BLaER1 treated with 17β-estradiol and CSF1 and Interleukin-3, amounts not matched to agents 10 nM and 100 nM (cell line): Measurements from ENCODE around the gene DNAI7.
A peak's percentile ranks its signal among the peaks of the same experiment; 100 is the strongest.

Experiments used
- H3K27ac ChIP-seq, 11 experiments: shearing (Covaris generic); formaldehyde crosslinking; 2 replicates each; pipeline ENCODE4 v1.8.1; 2022
- H3K27me3 ChIP-seq, 11 experiments: shearing (Covaris generic); formaldehyde crosslinking; 2 replicates each; pipeline ENCODE4 v1.8.1; 2022
- H3K36me3 ChIP-seq, 11 experiments: shearing (Covaris generic); formaldehyde crosslinking; 2 replicates each; pipeline ENCODE4 v1.8.1; 2022
- H3K4me1 ChIP-seq, 10 experiments: shearing (Covaris generic); formaldehyde crosslinking; 2 replicates each; pipeline ENCODE4 v1.8.1; 2022
- H3K4me2 ChIP-seq, 11 experiments: shearing (Covaris generic); formaldehyde crosslinking; 2 replicates each; pipeline ENCODE4 v1.8.1; 2022
- H3K4me3 ChIP-seq, 10 experiments: shearing (Covaris generic); formaldehyde crosslinking; 2 replicates each; pipeline ENCODE4 v1.8.1; 2022
- H3K9ac ChIP-seq, 11 experiments: shearing (Covaris generic); formaldehyde crosslinking; 2 replicates each; pipeline ENCODE4 v1.8.1; 2022
- H3K9me3 ChIP-seq, 11 experiments: shearing (Covaris generic); formaldehyde crosslinking; replicated peaks in 1 of 11; 2 replicates each; pipeline ENCODE4 v1.8.1; 2022
- H4K20me1 ChIP-seq, 11 experiments: shearing (Covaris generic); formaldehyde crosslinking; 2 replicates each; pipeline ENCODE4 v1.8.1; 2022
- Cebpa-rat ChIP-seq, 11 experiments: shearing (Covaris generic); IDR thresholded peaks; 2 replicates each; pipeline ENCODE4 v1.8.1; 2022

The DNAI7 gene

GRCh38 chr12:25195056-25195971 lies at the start of gene DNAI7, which contains the start of gene ETFRF1:
Gene DNAI7, minus strand, starts transcription at chr12:25195160. Its CDS starts 82 bp downstream, at chr12:25195078.
Gene ETFRF1, plus strand, starts transcription at chr12:25195237. Its CDS starts 8,720 bp downstream, at chr12:25203957.
- H3K36me3 ChIP-seq: peaks cover 0 to 9% (median 3%) of the 10 kb centered on the region in 11 experiments; a peak in 4 of 22 replicates
- peak within 1 kb of the TSS; percentile 80 to 90 (median 84) for H3K27ac ChIP-seq
- peaks cover 21 to 34% (median 31%) of the 10 kb centered on the region in 10 experiments for H3K4me1 ChIP-seq
- H3K4me2 ChIP-seq: peak within 1 kb of the TSS; percentile 77 to 97 (median 90)
- H3K9me3 ChIP-seq: no peaks in the 10 kb centered on the region
- peak within 1 kb of the TSS; percentile 70 to 80 (median 74) for H3K4me3 ChIP-seq
- no peaks in the 10 kb centered on the region for H3K27me3 ChIP-seq
- H3K9ac ChIP-seq: peak within 1 kb of the TSS; percentile 80 to 93 (median 84)
- TF ChIP-seq Cebpa-rat (IDR thresholded peaks at IDR 0.05): no peak
- peaks cover 0 to 6% (median 0%) of the 10 kb centered on the region in 11 experiments; a peak in 1 of 22 replicates for H4K20me1 ChIP-seq

GRCh38 chr12:25243680-25243990 lies 48.7 kb upstream of the DNAI7 start:
- Histone ChIP-seq H3K36me3 (peaks cover 26 to 95% (median 73%) of the 10 kb centered on the region in 11 experiments), H3K27ac (no peak overlapping the region), H3K4me2 (no peak overlapping the region), H3K27me3 (no peaks in the 10 kb centered on the region), H3K4me3 (no peak overlapping the region), H3K9me3 (peaks cover 0 to 9% (median 3%) of the 10 kb centered on the region in 11 experiments; a peak in 7 of 22 replicates), H3K9ac (0 out of 22 replicates have a peak overlapping the region, but pooled peaks of 1 of the 11 experiments have one; percentile 6), H3K4me1 (peaks cover 7 to 14% (median 10%) of the 10 kb centered on the region in 10 experiments), H4K20me1 (peaks cover 10 to 99% (median 41%) of the 10 kb centered on the region in 11 experiments; a peak in 17 of 22 replicates)
- no peak for TF ChIP-seq Cebpa-rat (IDR thresholded peaks at IDR 0.05)

GRCh38 chr12:25242981-25243679 lies 48.2 kb upstream of the DNAI7 start:
- H3K27ac ChIP-seq: no peak overlapping the region
- H3K9ac ChIP-seq: no peak overlapping the region
- TF ChIP-seq Cebpa-rat (IDR thresholded peaks at IDR 0.05): no peak
- no peaks in the 10 kb centered on the region for H3K27me3 ChIP-seq
- H3K4me1 ChIP-seq: peaks cover 3 to 12% (median 8%) of the 10 kb centered on the region in 10 experiments; a peak in 19 of 20 replicates
- H3K36me3 ChIP-seq: peaks cover 26 to 95% (median 74%) of the 10 kb centered on the region in 11 experiments
- H3K4me2 ChIP-seq: no peak overlapping the region
- peaks cover 7 to 100% (median 37%) of the 10 kb centered on the region in 11 experiments; a peak in 17 of 22 replicates for H4K20me1 ChIP-seq
- peaks cover 0 to 9% (median 2%) of the 10 kb centered on the region in 11 experiments; a peak in 7 of 22 replicates for H3K9me3 ChIP-seq
- H3K4me3 ChIP-seq: no peak overlapping the region

- peaks cover 0 to 12% (median 5%) of the 10 kb centered on the region in 10 experiments; a peak in 15 of 20 replicates for H3K4me1 ChIP-seq
- H3K36me3 ChIP-seq: peaks cover 38 to 95% (median 78%) of the 10 kb centered on the region in 11 experiments
- no peak overlapping the region for H3K4me3 ChIP-seq
- H3K9me3 ChIP-seq: peaks cover 0 to 10% (median 0%) of the 10 kb centered on the region in 11 experiments; a peak in 7 of 22 replicates
- TF ChIP-seq Cebpa-rat (IDR thresholded peaks at IDR 0.05): no peak
- H3K4me2 ChIP-seq: peak overlapping the region in 6 of 11 experiments; percentile 26 to 43 (median 38); a peak in 6 of 22 replicates
- peak overlapping the region in 5 of 11 experiments; percentile 11 to 57 (median 24); a peak in 7 of 22 replicates for H3K27ac ChIP-seq
- H3K27me3 ChIP-seq: no peaks in the 10 kb centered on the region
- H4K20me1 ChIP-seq: peaks cover 8 to 100% (median 34%) of the 10 kb centered on the region in 11 experiments; a peak in 18 of 22 replicates
- peak overlapping the region in 3 of 11 experiments; percentile 5 to 42 (median 23); a peak in 2 of 22 replicates for H3K9ac ChIP-seq
Measured at GRCh38 chr12:25241167-25242020, 46.4 kb upstream of the DNAI7 start.

GRCh38 chr12:25236626-25237025 lies 41.7 kb upstream of the DNAI7 start:
- Histone ChIP-seq H3K9me3 (peaks cover 0 to 5% (median 0%) of the 10 kb centered on the region in 11 experiments; a peak in 1 of 22 replicates), H4K20me1 (peaks cover 7 to 97% (median 28%) of the 10 kb centered on the region in 11 experiments; a peak in 20 of 22 replicates), H3K4me3 (no peak overlapping the region), H3K4me1 (peaks cover 0 to 9% (median 3%) of the 10 kb centered on the region in 10 experiments; a peak in 14 of 20 replicates), H3K4me2 (no peak overlapping the region), H3K27ac (no peak overlapping the region), H3K36me3 (peaks cover 61 to 93% (median 75%) of the 10 kb centered on the region in 11 experiments), H3K27me3 (no peaks in the 10 kb centered on the region), H3K9ac (no peak overlapping the region)
- no peak for TF ChIP-seq Cebpa-rat (IDR thresholded peaks at IDR 0.05)

- no peak overlapping the region for H3K4me3 ChIP-seq
- no peak overlapping the region for H3K9ac ChIP-seq
- H4K20me1 ChIP-seq: peaks cover 4 to 97% (median 26%) of the 10 kb centered on the region in 11 experiments; a peak in 18 of 22 replicates
- TF ChIP-seq Cebpa-rat (IDR thresholded peaks at IDR 0.05): no peak
- H3K27ac ChIP-seq: no peak overlapping the region
- H3K4me2 ChIP-seq: no peak overlapping the region
- H3K4me1 ChIP-seq: peaks cover 0 to 5% (median 0%) of the 10 kb centered on the region in 10 experiments; a peak in 2 of 20 replicates
- H3K9me3 ChIP-seq: peaks cover 0 to 5% (median 0%) of the 10 kb centered on the region in 11 experiments; a peak in 1 of 22 replicates
- H3K27me3 ChIP-seq: no peaks in the 10 kb centered on the region
- peaks cover 65 to 95% (median 80%) of the 10 kb centered on the region in 11 experiments for H3K36me3 ChIP-seq
Measured at GRCh38 chr12:25236190-25236589, 41.2 kb upstream of the DNAI7 start.

GRCh38 chr12:25213338-25213737 lies 18.4 kb upstream of the DNAI7 start:
- no peak overlapping the region for H3K4me3 ChIP-seq
- no peak overlapping the region for H3K9ac ChIP-seq
- no peak overlapping the region for H3K27ac ChIP-seq
- H3K27me3 ChIP-seq: no peaks in the 10 kb centered on the region
- no peaks in the 10 kb centered on the region for H3K4me1 ChIP-seq
- no peak for TF ChIP-seq Cebpa-rat (IDR thresholded peaks at IDR 0.05)
- peaks cover 0 to 55% (median 8%) of the 10 kb centered on the region in 11 experiments; a peak in 9 of 22 replicates for H4K20me1 ChIP-seq
- peaks cover 24 to 82% (median 48%) of the 10 kb centered on the region in 11 experiments for H3K36me3 ChIP-seq
- no peak overlapping the region for H3K4me2 ChIP-seq
- no peaks in the 10 kb centered on the region for H3K9me3 ChIP-seq

- Histone ChIP-seq H3K4me1 (no peaks in the 10 kb centered on the region), H3K36me3 (peaks cover 40 to 86% (median 61%) of the 10 kb centered on the region in 11 experiments)
Measured at GRCh38 chr12:25208554-25208953, 13.6 kb upstream of the DNAI7 start.

More at GRCh38 chr12:25208554-25208953, 13.6 kb upstream of the DNAI7 start:
- no peak overlapping the region for H3K4me2 ChIP-seq
- no peak overlapping the region for H3K4me3 ChIP-seq
- H3K27me3 ChIP-seq: no peaks in the 10 kb centered on the region
- H3K9me3 ChIP-seq: no peaks in the 10 kb centered on the region
- no peak for TF ChIP-seq Cebpa-rat (IDR thresholded peaks at IDR 0.05)
- H3K27ac ChIP-seq: no peak overlapping the region
- no peak overlapping the region for H3K9ac ChIP-seq
- H4K20me1 ChIP-seq: peaks cover 0 to 26% (median 4%) of the 10 kb centered on the region in 11 experiments; a peak in 5 of 22 replicates
